WERI-Rb-1 (cell line): ENCODE data around the gene GNB1L.
A peak's percentile ranks its signal among the peaks of the same experiment; 100 is the strongest.

Experiments used
- DNase-seq: peaks from one replicate; pipeline ENCODE4 v3.0.0-alpha.2; 2020
- H3K27ac ChIP-seq: fragments of 250-450 bp; sonication (Bioruptor Pico); 2 replicates; pipeline ENCODE4 v1.5.1; 2020; ENCODE audit warnings: mild to moderate bottlenecking, moderate library complexity
- H3K27me3 ChIP-seq: fragments of 250-450 bp; sonication (Bioruptor Pico); 2 replicates; pipeline ENCODE4 v1.5.1; 2021; ENCODE audit warnings: mild to moderate bottlenecking, low read depth, moderate library complexity; ENCODE audit not compliant: insufficient read depth, severe bottlenecking
- H3K36me3 ChIP-seq: fragments of 250-450 bp; sonication (Bioruptor Pico); 2 replicates; pipeline ENCODE4 v1.5.1; 2020; ENCODE audit warnings: mild to moderate bottlenecking, moderate library complexity
- H3K4me3 ChIP-seq: 2 replicates; pipeline ENCODE4 v1.5.1; 2011; ENCODE audit warnings: low read depth, mild to moderate bottlenecking, control low read depth, low read length
- H3K9me3 ChIP-seq: fragments of 250-450 bp; sonication (Bioruptor Pico); 2 replicates; pipeline ENCODE4 v1.5.1; 2021; ENCODE audit warnings: mild to moderate bottlenecking, moderate library complexity; ENCODE audit not compliant: severe bottlenecking
- TF ChIP-seq, protein P1 (sequence below): IDR thresholded peaks from 2 replicates; pipeline ENCODE4 v1.5.1; 2011; ENCODE audit warnings: low read depth, mild to moderate bottlenecking, control low read depth, inconsistent platforms, low read length

Gene GNB1L

DNA sequence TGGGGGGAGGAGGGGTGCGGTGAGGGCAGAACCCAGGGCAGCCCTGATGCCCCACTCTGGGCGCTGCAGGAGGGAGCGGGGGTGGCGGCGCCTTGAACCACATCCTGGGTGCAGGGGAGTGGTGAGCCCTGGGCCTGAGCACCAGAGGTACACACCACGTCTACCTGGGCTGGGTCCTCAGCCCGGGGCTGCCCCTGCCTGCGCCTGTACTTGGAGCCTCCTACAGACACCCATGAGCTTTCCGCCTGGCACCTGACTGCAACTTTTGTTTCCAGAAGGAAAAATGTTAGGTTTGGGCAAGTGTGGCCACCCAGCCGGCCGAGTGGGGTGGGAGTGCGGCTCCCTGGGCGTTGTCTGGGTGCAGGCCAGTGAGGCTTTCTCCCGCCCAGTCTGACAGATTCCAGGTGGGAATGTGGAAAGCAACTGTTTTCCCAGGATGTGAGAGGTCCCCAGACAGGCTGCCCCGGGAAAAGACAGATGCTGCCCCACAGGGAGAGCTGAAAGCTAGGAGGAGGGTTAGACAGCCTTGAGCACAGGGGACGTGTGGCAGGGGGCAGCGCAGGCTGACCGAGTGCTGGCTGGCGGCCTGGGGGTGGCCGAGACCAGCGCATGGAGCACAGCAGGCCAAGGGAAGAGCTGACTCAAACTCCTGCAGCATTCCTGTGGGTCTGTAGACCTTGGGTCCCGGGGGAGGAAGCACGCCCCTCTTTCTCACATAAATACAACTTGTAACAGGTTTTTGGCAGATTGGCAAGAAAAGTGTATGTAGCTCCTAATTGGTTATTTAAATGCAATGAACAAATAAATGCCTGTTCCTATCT, 44.1 kb downstream of the GNB1L start:
- H3K36me3 ChIP-seq, result no peaks in the 10 kb centered on the region

GRCh38 chr22:19809741-19810140, 44.9 kb downstream of the GNB1L start:
- DNase-seq, result no peak
- H3K4me3 ChIP-seq, result no peak overlapping the region
- TF ChIP-seq, protein P1, sequence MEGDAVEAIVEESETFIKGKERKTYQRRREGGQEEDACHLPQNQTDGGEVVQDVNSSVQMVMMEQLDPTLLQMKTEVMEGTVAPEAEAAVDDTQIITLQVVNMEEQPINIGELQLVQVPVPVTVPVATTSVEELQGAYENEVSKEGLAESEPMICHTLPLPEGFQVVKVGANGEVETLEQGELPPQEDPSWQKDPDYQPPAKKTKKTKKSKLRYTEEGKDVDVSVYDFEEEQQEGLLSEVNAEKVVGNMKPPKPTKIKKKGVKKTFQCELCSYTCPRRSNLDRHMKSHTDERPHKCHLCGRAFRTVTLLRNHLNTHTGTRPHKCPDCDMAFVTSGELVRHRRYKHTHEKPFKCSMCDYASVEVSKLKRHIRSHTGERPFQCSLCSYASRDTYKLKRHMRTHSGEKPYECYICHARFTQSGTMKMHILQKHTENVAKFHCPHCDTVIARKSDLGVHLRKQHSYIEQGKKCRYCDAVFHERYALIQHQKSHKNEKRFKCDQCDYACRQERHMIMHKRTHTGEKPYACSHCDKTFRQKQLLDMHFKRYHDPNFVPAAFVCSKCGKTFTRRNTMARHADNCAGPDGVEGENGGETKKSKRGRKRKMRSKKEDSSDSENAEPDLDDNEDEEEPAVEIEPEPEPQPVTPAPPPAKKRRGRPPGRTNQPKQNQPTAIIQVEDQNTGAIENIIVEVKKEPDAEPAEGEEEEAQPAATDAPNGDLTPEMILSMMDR, result no peak
- H3K9me3 ChIP-seq, result no peaks in the 10 kb centered on the region
- no peaks in the 10 kb centered on the region for H3K27me3 ChIP-seq
- no peaks in the 10 kb centered on the region for H3K36me3 ChIP-seq
- no peak overlapping the region for H3K27ac ChIP-seq

More for the DNA sequence above, 44.1 kb downstream of the GNB1L start:
- no peak overlapping the region for H3K27ac ChIP-seq
- H3K27me3 ChIP-seq, result no peaks in the 10 kb centered on the region
- H3K9me3 ChIP-seq, result no peaks in the 10 kb centered on the region
- H3K4me3 ChIP-seq, result no peak overlapping the region
- DNase-seq, result peak; percentile 14
- TF ChIP-seq, protein P1, result no peak

GRCh38 chr22:19808873-19809478, 45.7 kb downstream of the GNB1L start:
- no peak overlapping the region for H3K4me3 ChIP-seq
- H3K27ac ChIP-seq, result no peak overlapping the region
- peak; percentile 8 for DNase-seq
- H3K36me3 ChIP-seq, result no peaks in the 10 kb centered on the region
- TF ChIP-seq, protein P1, result no peak
- no peaks in the 10 kb centered on the region for H3K9me3 ChIP-seq
- H3K27me3 ChIP-seq, result no peaks in the 10 kb centered on the region

DNA sequence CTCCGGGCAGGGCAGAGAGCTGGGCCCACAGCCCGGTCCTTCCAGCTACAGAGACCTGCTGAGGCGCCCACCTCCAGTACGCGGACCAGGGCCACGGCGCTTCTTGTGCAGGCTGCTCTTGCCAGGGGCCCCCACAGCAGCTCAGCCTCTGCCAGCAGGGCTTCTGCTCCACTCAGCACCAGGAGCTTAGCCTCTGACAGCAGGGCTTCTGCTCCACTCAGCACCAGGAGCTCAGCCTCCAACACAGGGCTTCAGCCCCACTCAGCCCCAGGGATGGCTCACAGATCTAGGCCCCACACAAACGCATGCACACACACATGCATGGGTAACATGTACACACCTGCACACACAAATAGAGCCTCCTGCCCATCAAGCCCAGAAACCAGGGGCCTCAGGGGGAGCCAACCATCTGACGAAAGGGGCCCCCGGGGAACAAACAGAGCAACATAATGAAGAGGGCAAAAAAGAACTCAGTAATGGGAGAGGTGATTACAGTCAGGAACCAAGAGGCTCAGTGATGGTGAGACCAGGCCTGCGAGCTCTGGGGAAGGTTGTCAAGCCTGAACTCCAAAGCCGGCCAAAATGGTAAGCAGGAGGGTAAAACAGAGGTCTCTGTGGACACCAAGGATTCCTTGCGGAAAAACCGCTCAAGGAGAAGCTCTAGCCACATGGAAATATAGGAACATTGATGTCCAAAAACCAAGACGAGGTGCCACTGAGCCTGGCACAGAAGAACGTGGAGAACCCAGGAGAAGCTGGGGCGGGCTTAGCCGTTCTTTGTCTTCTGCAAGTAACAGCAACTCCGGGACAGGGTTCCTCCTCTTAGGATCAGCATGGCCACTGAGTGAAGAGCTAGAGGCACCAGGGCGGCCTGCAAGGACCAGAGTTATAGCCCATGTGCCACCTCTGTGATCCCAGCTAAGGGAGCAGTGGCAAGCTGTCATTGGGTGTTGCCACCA, 46.5 kb downstream of the GNB1L start:
- Histone ChIP-seq H3K9me3 (no peaks in the 10 kb centered on the region), H3K27ac (peak overlapping the region; percentile 68), H3K4me3 (no peak overlapping the region), H3K27me3 (no peaks in the 10 kb centered on the region), H3K36me3 (no peaks in the 10 kb centered on the region)
- peak; percentile 48 for DNase-seq
- TF ChIP-seq, protein P1, result no peak

- H3K4me3 ChIP-seq, result no peak overlapping the region
- no peaks in the 10 kb centered on the region for H3K36me3 ChIP-seq
- H3K27me3 ChIP-seq, result no peaks in the 10 kb centered on the region
- TF ChIP-seq, protein P1, result no peak
- H3K9me3 ChIP-seq, result no peaks in the 10 kb centered on the region
- no peak for DNase-seq
- H3K27ac ChIP-seq, result peak overlapping the region; percentile 68
Observed at GRCh38 chr22:19807161-19807913, 47.3 kb downstream of the GNB1L start.
